GM18505 (cell line): Measurements from ENCODE around the gene DRG1.
"Not testable (repeated sequence)": the region's sequence is repeated elsewhere in the genome, so short reads cannot be mapped to it uniquely, and the experiment has no call there.

Experiments used
- ATAC-seq: cut with Tn5 transposase; IDR thresholded peaks from one replicate; pipeline ENCODE4 v1.9.1; 2021; ENCODE audit not compliant: unreplicated experiment
- POLR2A ChIP-seq: IDR thresholded peaks from 4 replicates; pipeline ENCODE4 v1.6.1; 2011; ENCODE audit warnings: borderline replicate concordance; ENCODE audit not compliant: insufficient read depth, insufficient read length; ENCODE audit errors: extremely low read depth

DRG1 gene

GRCh38 chr22:31448382-31448781 lies 49.0 kb downstream of the DRG1 start:
- ATAC-seq = no peak
- no peak for TF ChIP-seq POLR2A

- no peak for ATAC-seq
- no peak for TF ChIP-seq POLR2A
Measured at GRCh38 chr22:31449506-31449905, 50.1 kb downstream of the DRG1 start.

- no peak for TF ChIP-seq POLR2A
- ATAC-seq = no peak
Measured at GRCh38 chr22:31451709-31452571, 52.5 kb downstream of the DRG1 start.

GRCh38 chr22:31461699-31462098 lies 62.3 kb downstream of the DRG1 start:
- TF ChIP-seq POLR2A = no peak
- ATAC-seq = no peak

- no peak for TF ChIP-seq POLR2A
- ATAC-seq = no peak
Measured at GRCh38 chr22:31465307-31465706, 65.9 kb downstream of the DRG1 start.

GRCh38 chr22:31474743-31475142 lies 75.3 kb downstream of the DRG1 start:
- TF ChIP-seq POLR2A = no peak
- ATAC-seq = no peak

GRCh38 chr22:31475800-31476199 lies 76.4 kb downstream of the DRG1 start:
- TF ChIP-seq POLR2A = no peak
- ATAC-seq = no peak

- ATAC-seq = no peak
- TF ChIP-seq POLR2A = no peak
Measured at GRCh38 chr22:31477329-31477728, 77.9 kb downstream of the DRG1 start.

GRCh38 chr22:31481129-31481528 lies 81.7 kb downstream of the DRG1 start:
- ATAC-seq = no peak
- no peak for TF ChIP-seq POLR2A

- ATAC-seq = not testable (repeated sequence)
Measured at GRCh38 chr22:31482470-31482869, 83.1 kb downstream of the DRG1 start.
